Neural progenitor cell (in vitro differentiated cells): ENCODE measurements around the gene SLC13A4. TPM values are rescaled to one million over a fixed set of nuclear protein-coding genes. Genes with fewer than 3 reads are reported as not detected.

Experiments used
- DNase-seq: peaks from one replicate; pipeline ENCODE4 v3.0.0-alpha.2; 2016; ENCODE audit warnings: low spot score
- H2AFZ ChIP-seq: fragments of 200-600 bp; sonication (generic); replicated peaks from 2 replicates; pipeline ENCODE4 v1.6.1; 2016; ENCODE audit warnings: antibody characterized with exemption
- H3F3A ChIP-seq: fragments of 200-600 bp; sonication (generic); 2 replicates; pipeline ENCODE4 v1.6.1; 2016; ENCODE audit warnings: antibody characterized with exemption, low read depth
- H3K27ac ChIP-seq: fragments of 200-600 bp; sonication (generic); 2 replicates; pipeline ENCODE4 v1.5.1; 2016; ENCODE audit warnings: mild to moderate bottlenecking
- H3K27me3 ChIP-seq: fragments of 200-600 bp; sonication (generic); 2 replicates; pipeline ENCODE4 v1.6.1; 2016; ENCODE audit warnings: mild to moderate bottlenecking, moderate library complexity
- H3K36me3 ChIP-seq: fragments of 200-600 bp; sonication (generic); 2 replicates; pipeline ENCODE4 v1.5.1; 2016
- H3K4me1 ChIP-seq: fragments of 200-600 bp; sonication (generic); 2 replicates; pipeline ENCODE4 v1.6.1; 2016; ENCODE audit warnings: mixed run types
- H3K4me2 ChIP-seq: fragments of 200-600 bp; sonication (generic); 2 replicates; pipeline ENCODE4 v1.6.1; 2016
- H3K4me3 ChIP-seq: fragments of 200-600 bp; sonication (generic); 2 replicates; pipeline ENCODE4 v1.5.1; 2016
- H3K79me2 ChIP-seq: fragments of 200-600 bp; sonication (generic); 2 replicates; pipeline ENCODE4 v1.6.1; 2016; ENCODE audit warnings: low read depth
- H3K9ac ChIP-seq: fragments of 200-600 bp; sonication (generic); 2 replicates; pipeline ENCODE4 v1.6.1; 2016
- H3K9me3 ChIP-seq: fragments of 200-600 bp; sonication (generic); 2 replicates; pipeline ENCODE4 v1.5.1; 2016; ENCODE audit warnings: low read depth
- H4K20me1 ChIP-seq: fragments of 200-600 bp; sonication (generic); 2 replicates; pipeline ENCODE4 v1.6.1; 2016; ENCODE audit warnings: low read depth
- H3K27ac Mint-ChIP-seq: 3 replicates; pipeline ENCODE4 v1.8.0; 2021; ENCODE audit warnings: mixed read lengths
- H3K27me3 Mint-ChIP-seq: 2 replicates; pipeline ENCODE4 v1.8.0; 2022; ENCODE audit warnings: low read depth, mild to moderate bottlenecking, inconsistent platforms, moderate library complexity, mixed read lengths; ENCODE audit not compliant: insufficient read depth
- H3K36me3 Mint-ChIP-seq: 3 replicates; pipeline ENCODE4 v1.8.0; 2021; ENCODE audit warnings: mixed read lengths
- H3K4me1 Mint-ChIP-seq: 3 replicates; pipeline ENCODE4 v1.8.0; 2021; ENCODE audit warnings: mixed read lengths
- H3K4me3 Mint-ChIP-seq: 3 replicates; pipeline ENCODE4 v1.8.0; 2021; ENCODE audit warnings: mild to moderate bottlenecking, moderate library complexity, mixed read lengths
- H3K9me3 Mint-ChIP-seq: 3 replicates; pipeline ENCODE4 v1.8.0; 2020; ENCODE audit warnings: mixed read lengths
- CTCF ChIP-seq: fragments of 200-600 bp; sonication (generic); IDR thresholded peaks from 2 replicates; pipeline ENCODE4 v1.5.1; 2017; ENCODE audit warnings: antibody characterized with exemption, mild to moderate bottlenecking
- EZH2 ChIP-seq: fragments of 200-600 bp; sonication (generic); IDR thresholded peaks from 2 replicates; pipeline ENCODE4 v1.6.1; 2017; ENCODE audit warnings: antibody characterized with exemption, mild to moderate bottlenecking, moderate library complexity
- EZH2phosphoT487 ChIP-seq: fragments of 200-600 bp; sonication (generic); IDR thresholded peaks from 2 replicates; pipeline ENCODE4 v1.6.1; 2017; ENCODE audit warnings: antibody characterized with exemption
- total RNA-seq: library from RNA; depleted of rRNA; stranded (reverse); fragments of >200 nt; gene quantifications from 2 replicates; pipeline ENCODE4 v1.2.3, GENCODE V29; 2015; ENCODE audit warnings: low replicate concordance

Gene SLC13A4
- total RNA-seq, 1 donor from 2014 or later = 0.28 TPM

- Histone ChIP-seq H3K9me3 (no peaks in the 10 kb centered on the region), H3K36me3 (no peaks in the 10 kb centered on the region), H3K9ac (no peak overlapping the region), H3K79me2 (no peaks in the 10 kb centered on the region), H2AFZ (no peak overlapping the region), H3K4me3 (no peak overlapping the region), H3K4me2 (no peak overlapping the region), H3K27ac (no peak overlapping the region), H4K20me1 (no peaks in the 10 kb centered on the region), H3F3A (no peaks in the 10 kb centered on the region), H3K27me3 (no peaks in the 10 kb centered on the region), H3K4me1 (no peaks in the 10 kb centered on the region)
- Mint-ChIP-seq H3K36me3 (peaks cover 22% of the 10 kb centered on the region), H3K4me3 (no peak overlapping the region), H3K27ac (no peak overlapping the region), H3K27me3 (no peaks in the 10 kb centered on the region), H3K9me3 (no peaks in the 10 kb centered on the region), H3K4me1 (peaks cover 2% of the 10 kb centered on the region)
- TF ChIP-seq CTCF (no peak), EZH2phosphoT487 (no peak), EZH2 (no peak)
- DNase-seq = no peak
Measured at GRCh38 chr7:135682191-135682590, 45.8 kb downstream of the SLC13A4 start.

- Histone ChIP-seq H3K36me3 (no peaks in the 10 kb centered on the region), H4K20me1 (no peaks in the 10 kb centered on the region), H3F3A (no peaks in the 10 kb centered on the region), H3K4me3 (no peak overlapping the region), H3K4me1 (no peaks in the 10 kb centered on the region), H2AFZ (no peak overlapping the region), H3K9ac (no peak overlapping the region), H3K9me3 (no peaks in the 10 kb centered on the region), H3K27me3 (no peaks in the 10 kb centered on the region), H3K27ac (no peak overlapping the region), H3K4me2 (no peak overlapping the region), H3K79me2 (no peaks in the 10 kb centered on the region)
- Mint-ChIP-seq H3K27me3 (no peaks in the 10 kb centered on the region), H3K4me3 (no peak overlapping the region), H3K4me1 (peaks cover 2% of the 10 kb centered on the region), H3K36me3 (peaks cover 22% of the 10 kb centered on the region), H3K27ac (no peak overlapping the region), H3K9me3 (no peaks in the 10 kb centered on the region)
- TF ChIP-seq EZH2phosphoT487 = no peak
- no peak for DNase-seq
Measured at GRCh38 chr7:135681762-135682161, 46.2 kb downstream of the SLC13A4 start.

- no peak overlapping the region for H3K4me3 ChIP-seq
- Mint-ChIP-seq H3K36me3 (peaks cover 18% of the 10 kb centered on the region), H3K4me1 (peaks cover under 1% of the 10 kb centered on the region), H3K27me3 (no peaks in the 10 kb centered on the region), H3K4me3 (no peak overlapping the region), H3K27ac (no peak overlapping the region), H3K9me3 (no peaks in the 10 kb centered on the region)
- H3K4me2 ChIP-seq = no peak overlapping the region
- H3K4me1 ChIP-seq = no peaks in the 10 kb centered on the region
- peaks cover 8% of the 10 kb centered on the region for H3K79me2 ChIP-seq
- no peak overlapping the region for H3K9ac ChIP-seq
- DNase-seq = no peak
- peaks cover 2% of the 10 kb centered on the region for H4K20me1 ChIP-seq
- no peaks in the 10 kb centered on the region for H3K27me3 ChIP-seq
- no peak overlapping the region for H2AFZ ChIP-seq
- no peaks in the 10 kb centered on the region for H3K9me3 ChIP-seq
- H3K36me3 ChIP-seq = peaks cover 4% of the 10 kb centered on the region
- H3F3A ChIP-seq = no peaks in the 10 kb centered on the region
- TF ChIP-seq EZH2phosphoT487 (no peak), EZH2 (no peak), CTCF (no peak)
- no peak overlapping the region for H3K27ac ChIP-seq
Measured at GRCh38 chr7:135678612-135679575, 49.1 kb downstream of the SLC13A4 start.

DNA sequence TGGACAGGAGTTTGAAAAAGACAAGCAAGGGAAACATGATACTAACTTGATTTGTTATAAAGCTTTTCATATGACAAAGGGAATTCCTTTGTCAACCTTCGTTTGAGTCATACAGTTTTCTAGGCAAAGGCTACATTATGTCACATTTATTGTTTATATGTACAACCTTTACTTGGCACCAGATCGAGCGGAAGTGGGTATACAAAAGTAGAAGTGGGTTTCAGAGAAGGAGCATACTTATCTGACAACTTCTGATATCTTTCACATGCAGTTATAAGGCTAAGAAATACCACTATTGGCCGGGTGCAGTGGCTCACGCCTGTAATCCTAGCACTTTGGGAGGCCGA, 54.7 kb downstream of the SLC13A4 start:
- H3K9ac ChIP-seq = no peak overlapping the region
- Mint-ChIP-seq H3K4me3 (no peak overlapping the region), H3K9me3 (no peaks in the 10 kb centered on the region), H3K27me3 (no peaks in the 10 kb centered on the region), H3K27ac (no peak overlapping the region), H3K36me3 (peaks cover 14% of the 10 kb centered on the region), H3K4me1 (peaks cover 4% of the 10 kb centered on the region)
- H3K27me3 ChIP-seq = no peaks in the 10 kb centered on the region
- no peak overlapping the region for H3K4me3 ChIP-seq
- TF ChIP-seq CTCF = no peak
- TF ChIP-seq EZH2phosphoT487 = no peak
- TF ChIP-seq EZH2 = no peak
- H2AFZ ChIP-seq = no peak overlapping the region
- H3K4me2 ChIP-seq = no peak overlapping the region
- no peak overlapping the region for H3K27ac ChIP-seq
- no peak for DNase-seq
- H3K79me2 ChIP-seq = peaks cover 60% of the 10 kb centered on the region
- no peaks in the 10 kb centered on the region for H3F3A ChIP-seq
- no peaks in the 10 kb centered on the region for H3K4me1 ChIP-seq
- no peaks in the 10 kb centered on the region for H3K9me3 ChIP-seq
- H4K20me1 ChIP-seq = peaks cover 34% of the 10 kb centered on the region
- H3K36me3 ChIP-seq = peaks cover 4% of the 10 kb centered on the region
